CD4-positive, alpha-beta T cell treated with Interleukin-17A for 1 hour (primary cell): ENCODE measurements around the gene RABGGTA.
A peak's percentile ranks its signal among the peaks of the same experiment; 100 is the strongest.
"Not testable (repeated sequence)": the region's sequence is repeated elsewhere in the genome, so short reads cannot be mapped to it uniquely, and the experiment has no call there.

ENCODE experiments used
- DNase-seq: peaks from one replicate; pipeline ENCODE4 v3.0.0-alpha.2; 2020

RABGGTA gene

GRCh38 chr14:24259282-24260025 is 11.9 kb downstream of the RABGGTA start:
- DNase-seq, result no peak

DNA sequence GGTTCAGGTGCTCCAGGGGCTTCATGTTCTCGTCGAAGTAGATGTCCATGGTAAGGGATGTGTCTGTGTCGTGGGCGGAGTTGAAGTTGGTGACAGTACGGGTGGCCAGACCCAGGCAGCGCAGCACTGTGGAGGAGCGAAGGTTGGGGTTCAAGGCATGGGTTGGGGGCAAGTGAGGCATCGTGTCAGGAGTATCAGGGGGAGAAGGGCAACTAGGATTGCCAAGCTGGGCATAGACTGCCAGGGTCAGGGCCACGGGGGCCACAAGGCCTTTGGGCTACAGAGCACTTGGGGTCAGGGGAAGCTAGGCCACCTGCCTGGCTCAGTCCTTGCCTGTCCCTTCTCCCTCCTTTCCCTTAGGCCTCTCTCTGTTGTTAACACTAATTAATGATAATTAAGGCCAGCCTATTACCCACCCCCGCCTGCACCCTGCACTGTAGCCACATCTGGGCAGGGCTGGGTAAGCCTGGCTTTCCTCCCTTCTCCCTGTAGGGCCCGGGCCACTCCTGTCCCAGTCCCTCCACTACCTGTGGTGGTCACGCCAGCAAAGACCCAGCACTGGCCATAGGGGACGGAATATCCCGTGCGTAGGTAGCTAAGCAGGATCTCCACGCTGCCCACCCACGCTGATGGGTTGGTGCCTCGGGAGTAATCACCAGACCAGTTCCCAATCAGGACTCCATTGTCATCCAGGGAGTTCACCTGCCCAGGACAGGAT is 12.7 kb downstream of the RABGGTA start:
- no peak for DNase-seq

DNA sequence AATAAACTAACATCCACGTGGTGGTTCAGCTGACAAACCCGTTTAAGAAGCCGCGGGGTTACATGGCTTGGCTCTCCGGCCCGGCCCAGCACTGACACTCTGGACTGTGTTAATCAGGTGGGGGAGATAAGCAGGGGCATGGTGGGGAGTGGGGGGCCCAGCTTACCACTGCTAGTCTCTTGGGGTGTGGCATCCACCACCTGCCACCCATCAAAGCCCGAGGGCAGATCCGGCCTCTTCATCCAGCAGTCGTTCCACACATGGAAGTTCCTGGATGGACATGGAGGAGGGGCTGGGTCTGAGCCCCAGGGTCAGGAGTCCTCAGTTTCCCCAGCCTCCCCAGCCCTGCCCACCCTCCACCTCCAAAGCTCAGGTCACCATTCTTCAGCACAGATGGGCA is 13.3 kb downstream of the RABGGTA start:
- no peak for DNase-seq

DNA sequence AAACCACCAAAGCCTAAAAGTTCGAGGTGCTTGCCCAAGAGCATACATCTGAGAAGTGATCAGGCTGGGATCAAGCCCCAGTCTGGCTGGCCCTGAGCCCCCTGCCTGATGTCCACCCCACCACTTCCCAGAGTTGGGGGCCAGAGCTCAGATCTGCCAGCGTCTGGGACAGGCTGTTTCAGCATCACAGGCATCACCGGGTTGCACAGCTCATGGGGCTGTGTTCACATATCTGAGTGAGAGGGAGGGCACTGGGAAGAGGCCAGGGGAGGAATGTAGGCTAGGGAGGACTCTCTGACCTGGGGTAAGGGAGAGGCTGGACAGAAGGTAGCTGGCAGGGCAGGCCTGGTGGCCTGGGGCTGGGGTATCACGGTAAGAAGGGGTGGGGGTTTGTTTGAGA is 14.4 kb downstream of the RABGGTA start:
- no peak for DNase-seq

GRCh38 chr14:24255931-24256711 is 15.3 kb downstream of the RABGGTA start:
- no peak for DNase-seq

GRCh38 chr14:24255438-24255837 is 16.0 kb downstream of the RABGGTA start:
- DNase-seq, result no peak

- no peak for DNase-seq
Observed at GRCh38 chr14:24254630-24255392, 16.6 kb downstream of the RABGGTA start.

DNA sequence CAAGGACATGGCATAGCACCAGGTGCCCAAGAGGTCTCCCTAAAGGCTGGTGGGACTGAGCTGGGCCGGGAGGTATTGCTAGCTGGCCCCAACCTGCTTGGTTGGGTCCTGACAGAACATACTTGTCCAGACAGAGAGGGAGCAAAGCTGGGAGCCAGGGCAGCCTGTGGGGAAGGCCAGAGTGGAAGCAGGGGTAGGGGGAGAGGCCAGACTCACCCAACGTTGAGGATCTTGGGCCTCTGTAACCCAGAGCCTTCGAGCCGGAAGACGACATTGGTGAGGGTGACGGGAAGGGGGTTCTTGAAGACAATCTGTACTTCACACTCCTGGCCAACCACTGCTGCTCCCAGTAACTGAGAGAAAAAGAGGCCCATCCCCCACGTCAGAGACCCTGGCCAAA is 17.5 kb downstream of the RABGGTA start:
- DNase-seq, result no peak

DNA sequence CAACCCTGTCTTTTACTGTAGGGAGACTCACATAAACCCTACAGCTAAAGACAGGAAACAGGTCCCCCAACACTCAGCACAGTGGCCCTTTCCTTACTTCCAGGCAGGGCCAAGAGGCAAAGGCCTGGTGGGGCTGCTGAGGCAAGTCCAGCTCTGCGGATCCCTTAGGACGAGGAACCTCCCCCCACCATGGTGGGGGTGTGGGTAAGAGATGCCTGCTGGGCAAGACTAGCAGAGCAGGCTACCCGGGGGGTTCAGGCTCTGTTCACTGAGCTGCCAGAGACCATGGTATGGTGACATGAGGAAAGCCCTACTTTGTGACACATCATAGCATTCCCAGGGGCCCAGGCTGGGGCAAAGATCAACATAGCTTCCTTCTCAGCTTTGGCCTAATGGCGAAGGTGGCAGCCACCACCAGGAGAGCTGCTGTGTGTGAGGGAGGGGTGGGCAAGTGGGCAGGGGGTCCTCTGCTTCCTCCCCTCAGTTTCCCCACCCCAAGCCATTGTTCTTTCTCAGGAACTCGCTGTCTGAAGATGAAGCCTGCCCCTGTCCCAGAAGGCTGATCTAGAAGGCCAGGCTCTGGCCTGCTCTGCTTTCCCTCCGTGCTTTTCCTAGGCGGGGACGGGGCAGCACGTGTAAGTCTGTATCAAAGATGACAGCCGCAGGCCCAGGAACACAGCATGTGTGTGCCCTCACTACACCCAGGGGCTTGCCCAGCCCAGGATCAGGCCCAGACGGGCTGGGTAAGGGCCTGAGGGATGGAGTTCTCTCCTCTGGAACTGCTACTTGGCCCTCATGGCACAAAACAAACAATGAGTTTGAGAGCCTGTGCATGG is 18.9 kb downstream of the RABGGTA start:
- DNase-seq, result no peak

- no peak for DNase-seq
Observed at GRCh38 chr14:24251880-24252288, 19.5 kb downstream of the RABGGTA start.

DNA sequence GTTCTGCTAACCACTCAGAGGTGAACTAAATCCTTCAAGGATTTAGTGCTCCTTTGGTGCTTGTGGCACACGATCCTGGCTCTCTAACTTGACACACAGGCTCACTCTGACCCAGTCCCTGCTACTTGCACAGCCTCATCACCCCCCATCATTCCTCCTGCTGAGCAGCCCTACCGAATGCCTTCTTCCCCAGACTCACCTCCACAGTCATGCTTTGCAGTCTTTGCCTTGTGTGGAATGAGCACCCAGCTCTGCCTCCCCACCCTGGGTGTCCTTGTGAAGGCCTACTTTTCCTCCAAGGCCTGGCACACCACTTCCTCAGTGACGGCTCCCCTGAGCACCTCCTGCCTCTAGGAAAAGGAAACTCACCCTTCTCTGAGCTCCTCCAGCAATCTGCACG is 21.0 kb downstream of the RABGGTA start:
- no peak for DNase-seq

- no peak for DNase-seq
Observed at GRCh38 chr14:24249230-24250021, 22.0 kb downstream of the RABGGTA start.

GRCh38 chr14:24247422-24247821 is 24.0 kb downstream of the RABGGTA start:
- no peak for DNase-seq

DNA sequence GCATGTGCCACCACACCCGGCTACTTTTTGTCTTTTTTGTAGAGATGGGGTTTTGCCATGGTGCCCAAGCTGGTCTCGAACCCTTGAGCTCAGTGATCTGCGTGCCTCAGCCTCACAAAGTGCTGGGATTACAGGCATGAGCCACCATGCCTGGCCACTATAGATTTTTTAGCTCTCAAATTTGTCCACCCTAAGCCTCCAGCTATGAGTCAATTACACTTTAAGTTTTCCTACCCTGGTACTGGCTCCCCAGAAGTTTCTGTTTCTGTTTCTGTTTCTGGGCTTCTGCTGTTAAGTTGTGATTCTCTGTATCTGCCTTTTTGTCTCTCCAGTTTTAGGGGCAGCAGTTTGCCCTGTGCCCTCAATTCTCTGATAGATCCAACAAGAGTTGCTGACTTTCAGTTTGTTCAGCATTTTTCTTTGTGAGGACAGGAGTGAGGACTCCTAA is 24.6 kb downstream of the RABGGTA start:
- peak; percentile 67 for DNase-seq

DNA sequence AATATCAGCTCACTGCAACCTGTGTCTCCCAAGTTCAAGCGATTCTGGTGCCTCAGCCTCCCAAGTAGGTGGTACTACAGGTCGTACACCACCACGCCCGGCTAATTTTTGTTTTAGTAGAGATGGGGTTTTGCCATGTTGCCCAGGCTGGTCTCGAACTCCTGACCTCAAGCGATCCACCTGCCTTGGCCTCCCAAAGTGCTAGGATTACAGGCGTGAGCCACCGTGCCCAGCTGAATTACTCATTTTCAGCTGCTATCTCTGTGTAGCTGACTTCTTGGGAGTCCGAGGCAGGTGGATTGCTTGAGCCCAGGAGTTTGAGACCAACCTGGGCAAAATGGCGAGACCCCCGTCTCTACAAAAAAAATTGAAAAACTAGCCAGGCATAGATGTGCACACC is 26.0 kb downstream of the RABGGTA start:
- DNase-seq, result not testable (repeated sequence)

DNA sequence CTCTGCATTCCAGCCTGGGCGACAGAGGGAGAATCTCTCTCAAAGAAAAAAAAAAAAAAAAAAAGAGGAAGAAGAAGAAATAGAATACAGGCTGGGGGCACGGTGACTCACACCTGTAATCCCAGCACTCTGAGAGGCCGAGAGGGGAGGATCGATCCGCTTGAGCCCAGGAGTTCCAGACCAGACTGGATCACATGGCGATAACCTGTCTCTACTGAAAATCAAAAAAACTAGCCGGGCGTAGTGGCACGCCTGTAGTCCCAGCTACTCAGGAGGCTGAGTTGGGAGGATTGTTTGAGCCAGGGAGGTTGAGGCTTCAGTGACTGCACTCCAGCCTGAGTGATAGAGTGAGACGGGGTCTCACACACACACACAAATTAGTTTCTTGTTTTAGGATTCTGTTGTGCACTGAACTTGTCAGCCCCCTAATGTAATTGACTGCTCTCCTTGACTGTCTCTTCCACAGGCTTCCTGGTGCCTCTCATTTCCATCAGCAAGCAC is 28.0 kb downstream of the RABGGTA start:
- peak; percentile 21 for DNase-seq

GRCh38 chr14:24241829-24242443 is 29.5 kb downstream of the RABGGTA start:
- peak; percentile 93 for DNase-seq

- no peak for DNase-seq
Observed at GRCh38 chr14:24240110-24240918, 31.1 kb downstream of the RABGGTA start.

- no peak for DNase-seq
Observed at GRCh38 chr14:24238527-24239037, 32.8 kb downstream of the RABGGTA start.
